IMR-90 (cell line): ENCODE results near the gene PRSS50. TPM values are rescaled to one million over a fixed set of nuclear protein-coding genes. Genes with fewer than 3 reads are reported as not detected.

Source experiments
- ATAC-seq: fragments of 200-7000 bp; cut with Tn5 transposase; 2 replicates; pipeline ENCODE4 v1.9.1; 2020; ENCODE audit warnings: low read depth, mild to moderate bottlenecking, moderate library complexity
- BruUV-seq: library from RNA; stranded (reverse); fragments of 400-500 nt; replicated peaks from 2 replicates; lab custom pipeline; 2021; lab: Mats Ljungman, UMichigan
- CTCF ChIA-PET: fragments of 300-600 bp; formaldehyde crosslinking; extraction: SDS; loops from one replicate; lab custom pipeline; 2021; ENCODE audit warnings: antibody characterized with exemption; lab: Yijun Ruan, JAX
- POLR2A ChIA-PET: fragments of 300-600 bp; sonication (Branson Sonifier 250); formaldehyde crosslinking; loops from one replicate; lab custom pipeline; 2022; ENCODE audit warnings: antibody characterized with exemption; ENCODE audit not compliant: unreplicated experiment; lab: Charles Lee
- DNase-seq: peaks from one replicate; pipeline ENCODE4 v3.0.0; 2013
- H2AFZ ChIP-seq: replicated peaks from 2 replicates; pipeline ENCODE3; 2013; ENCODE audit warnings: low read length, mild to moderate bottlenecking; ENCODE audit not compliant: poor library complexity
- H2AK5ac ChIP-seq: 2 replicates; pipeline ENCODE4 v1.6.1; 2013; ENCODE audit warnings: low read depth, low read length, inconsistent platforms
- H2AK9ac ChIP-seq: replicated peaks from 2 replicates; pipeline ENCODE3; 2013; ENCODE audit warnings: mild to moderate bottlenecking, low read depth, low read length, moderate library complexity; ENCODE audit not compliant: poor library complexity
- H2BK120ac ChIP-seq: 2 replicates; pipeline ENCODE4 v1.6.1; 2013; ENCODE audit warnings: low read depth, low read length, inconsistent platforms
- H2BK15ac ChIP-seq: 3 replicates; pipeline ENCODE4 v1.6.1; 2013; ENCODE audit warnings: low read depth, low read length, inconsistent platforms
- H2BK20ac ChIP-seq: 2 replicates; pipeline ENCODE4 v1.6.1; 2013; ENCODE audit warnings: low read depth, mild to moderate bottlenecking, inconsistent platforms, low read length, moderate library complexity
- H2BK5ac ChIP-seq: 2 replicates; pipeline ENCODE4 v1.6.1; 2013; ENCODE audit warnings: mild to moderate bottlenecking, low read depth, low read length, inconsistent platforms; ENCODE audit not compliant: poor library complexity, severe bottlenecking
- H3K14ac ChIP-seq: replicated peaks from 2 replicates; pipeline ENCODE4 v1.6.1; 2013; ENCODE audit warnings: low read depth, low read length, inconsistent platforms
- H3K18ac ChIP-seq: 2 replicates; pipeline ENCODE4 v1.6.1; 2013; ENCODE audit warnings: low read depth, low read length, control low read depth
- H3K23ac ChIP-seq: 2 replicates; pipeline ENCODE4 v1.6.1; 2013; ENCODE audit warnings: low read depth, low read length, inconsistent platforms
- H3K27ac ChIP-seq: 2 replicates; pipeline ENCODE4 v1.5.1; 2013; ENCODE audit warnings: mild to moderate bottlenecking, control low read depth, low read length; ENCODE audit not compliant: insufficient read depth
- H3K27me3 ChIP-seq: 2 replicates; pipeline ENCODE4 v1.6.1; 2013; ENCODE audit warnings: low read length; ENCODE audit not compliant: control insufficient read depth, insufficient read depth
- H3K36me3 ChIP-seq: 2 replicates; pipeline ENCODE4 v1.6.1; 2013; ENCODE audit warnings: low read length, mixed read lengths; ENCODE audit not compliant: control insufficient read depth, insufficient read depth
- H3K4ac ChIP-seq: 2 replicates; pipeline ENCODE4 v1.6.1; 2013; ENCODE audit warnings: low read depth, low read length, inconsistent platforms
- H3K4me1 ChIP-seq: 2 replicates; pipeline ENCODE4 v1.6.1; 2013; ENCODE audit warnings: low read length, mixed read lengths; ENCODE audit not compliant: control insufficient read depth, insufficient read depth
- H3K4me2 ChIP-seq: 2 replicates; pipeline ENCODE4 v1.6.1; 2013; ENCODE audit warnings: low read depth, mild to moderate bottlenecking, control low read depth, low read length, moderate library complexity
- H3K4me3 ChIP-seq: 2 replicates; pipeline ENCODE4 v1.5.1; 2013; ENCODE audit warnings: low read depth, mild to moderate bottlenecking, control low read depth, low read length, moderate library complexity; ENCODE audit not compliant: insufficient read depth
- H3K56ac ChIP-seq: 2 replicates; pipeline ENCODE4 v1.6.1; 2013; ENCODE audit warnings: low read length, inconsistent platforms; ENCODE audit not compliant: insufficient read depth; ENCODE audit errors: extremely low read depth
- H3K79me1 ChIP-seq, 2 experiments: 2 replicates each; pipeline ENCODE4 v1.6.1; 2013; ENCODE audit warnings: low read length in 2 of 2, inconsistent platforms in 1 of 2, low read depth in 1 of 2
- H3K9ac ChIP-seq: 2 replicates; pipeline ENCODE4 v1.6.1; 2013; ENCODE audit warnings: low read depth, low read length, control low read depth
- H3K9me1 ChIP-seq: 2 replicates; pipeline ENCODE4 v1.6.1; 2013; ENCODE audit warnings: low read length, inconsistent platforms; ENCODE audit not compliant: insufficient read depth
- H3K9me3 ChIP-seq: 2 replicates; pipeline ENCODE4 v1.6.1; 2013; ENCODE audit warnings: low read length; ENCODE audit not compliant: control insufficient read depth, insufficient read depth
- H4K20me1 ChIP-seq: 2 replicates; pipeline ENCODE4 v1.6.1; 2013; ENCODE audit warnings: low read length, inconsistent platforms; ENCODE audit not compliant: insufficient read depth
- H4K5ac ChIP-seq: 2 replicates; pipeline ENCODE4 v1.6.1; 2013; ENCODE audit warnings: mild to moderate bottlenecking, low read depth, low read length, control low read depth
- H4K8ac ChIP-seq, 2 experiments: 2 replicates each; pipeline ENCODE4 v1.6.1; 2013; ENCODE audit warnings: low read depth in 2 of 2, low read length in 2 of 2, control low read depth in 1 of 2, inconsistent platforms in 1 of 2
- H4K91ac ChIP-seq: 2 replicates; pipeline ENCODE4 v1.6.1; 2013; ENCODE audit warnings: low read depth, low read length, inconsistent platforms; ENCODE audit not compliant: insufficient read depth
- NFE2L2 ChIP-seq: fragments of 150-350 bp; IDR thresholded peaks from 2 replicates; pipeline ENCODE4 v1.6.1; 2016; ENCODE audit warnings: low read depth, mild to moderate bottlenecking, low read length
- RAD21 ChIP-seq: IDR thresholded peaks from 2 replicates; pipeline ENCODE4 v1.6.1; 2012; ENCODE audit warnings: low read length, improper control_type of control experiment
- RFX5 ChIP-seq: IDR thresholded peaks from 2 replicates; pipeline ENCODE4 v1.8.0; 2012; ENCODE audit warnings: low read depth, mild to moderate bottlenecking, low read length, moderate library complexity
- SMC3 ChIP-seq: fragments of 150-350 bp; IDR thresholded peaks from 2 replicates; pipeline ENCODE4 v1.6.1; 2016; ENCODE audit warnings: low read depth, mild to moderate bottlenecking, antibody characterized with exemption, low read length, moderate library complexity
- WGBS, 2 experiments: methylation state at CpG; one replicate each; pipeline versions ENCODE4 v1.1.5 to v1.1.7; 2013; ENCODE audit warnings: missing lambda C conversion rate in 2 of 2; ENCODE audit not compliant: insufficient read length in 1 of 2; ENCODE audit errors: extremely low coverage in 2 of 2; 5-methylcytosine and 5-hydroxymethylcytosine counted together
- dilution Hi-C: fragments of 300-500 bp; cut with HindIII; formaldehyde crosslinking; loops from one replicate; pipeline ENCODE4 v1.14.3; 2018; ENCODE audit warnings: low sequenced_read_pairs; ENCODE audit not compliant: unreplicated experiment
- in situ Hi-C: fragments of 300-500 bp; cut with MboI; formaldehyde crosslinking; loops from 3 replicates; pipeline ENCODE4 v1.14.3; 2019; ENCODE audit warnings: low sequenced_read_pairs, inconsistent platforms, mixed read lengths
- intact Hi-C: fragments of 100-400 bp; cut with micrococcal nuclease; formaldehyde crosslinking; loops from 2 replicates; pipeline ENCODE4 v1.10.0; 2022
- polyA plus RNA-seq, 3 experiments: library from polyadenylated mRNA; depleted of rRNA; stranded (reverse); fragments of >200 nt; gene quantifications; 2 replicates each; pipeline ENCODE4 v1.2.3, GENCODE V29; 2012; ENCODE audit warnings: low replicate concordance in 1 of 3
- total RNA-seq: library from RNA; depleted of rRNA; stranded (reverse); fragments of >200 nt; gene quantifications from 2 replicates; pipeline ENCODE4 v1.2.3, GENCODE V29; 2012

PRSS50 gene
- total and polyA plus RNA-seq, 2 of the 4 experiments (the other 2 are of a cell fraction), result not detected

DNA sequence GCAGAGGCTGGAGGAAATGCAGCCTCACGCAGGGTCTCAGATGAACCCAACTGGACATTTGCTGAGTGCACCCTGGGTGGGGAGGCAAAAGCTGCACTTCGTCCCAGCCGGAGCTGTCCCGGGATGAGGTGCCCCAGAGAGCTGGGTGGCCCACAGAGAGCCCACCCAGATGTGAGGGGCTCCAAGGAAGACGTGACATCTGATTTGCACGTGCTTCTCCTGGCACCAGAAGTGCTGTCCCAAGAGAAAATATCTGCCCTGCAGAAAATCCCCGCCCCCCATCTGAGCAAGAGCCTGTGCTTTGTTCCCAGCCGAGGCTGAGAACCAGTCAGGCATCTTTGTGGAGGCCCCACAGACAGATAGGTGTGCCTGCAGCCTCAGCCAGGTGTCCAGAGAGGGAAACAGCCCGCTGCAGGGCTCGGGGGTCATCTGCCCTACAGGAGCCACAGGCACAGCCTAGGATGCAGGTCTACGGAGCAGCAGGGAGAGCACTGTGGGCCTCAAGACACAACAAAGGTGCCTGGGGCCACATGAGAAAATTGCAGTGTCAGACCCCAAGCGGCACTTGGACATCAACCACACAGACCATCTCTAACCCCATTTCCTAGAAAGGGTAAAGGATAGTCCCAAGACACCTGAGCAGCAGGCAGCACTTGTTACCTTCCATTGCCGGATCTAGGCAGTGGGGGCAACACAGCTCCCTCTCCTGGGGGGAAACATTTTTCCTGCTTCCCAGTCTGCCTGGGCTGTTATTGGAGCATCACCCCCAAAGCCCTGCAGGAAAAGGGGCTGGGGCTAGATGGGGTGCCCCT, 10.7 kb downstream of the PRSS50 start:
- ChIA-PET POLR2A (no interaction called here), CTCF (interaction anchor here (1.9 kb wide), 1 partner anchor 188 kb away, joined by 6 read pairs; no protein-coding TSS in a partner anchor)
- H3K18ac ChIP-seq, result no peak overlapping the region
- peaks cover 3% of the 10 kb centered on the region; the same call in 1 of the 2 replicates for H3K4me1 ChIP-seq
- WGBS, 2 experiments, result 49% methylated on average over 8 of the region's 13 CpGs; no CpG with 5 or more reads in 1 of the 2 experiments
- dilution Hi-C loops (no loop called here), intact Hi-C loops (no loop called here), in situ Hi-C loops (loop anchor here (25.0 kb wide), 1 partner anchor 655 kb away; no protein-coding TSS in a partner anchor)
- no peak overlapping the region for H3K4me3 ChIP-seq
- no peaks in the 10 kb centered on the region for H3K36me3 ChIP-seq
- peaks cover 25% of the 10 kb centered on the region for H3K27me3 ChIP-seq
- H4K5ac ChIP-seq, result no peak overlapping the region
- H2AK9ac ChIP-seq, result no peak overlapping the region
- H3K27ac ChIP-seq, result no peak overlapping the region
- H3K9me1 ChIP-seq, result no peaks in the 10 kb centered on the region; the same call in 1 of the 2 replicates
- no peak overlapping the region for H2BK15ac ChIP-seq
- H3K9ac ChIP-seq, result no peak overlapping the region
- no peak overlapping the region for H3K56ac ChIP-seq
- H2BK20ac ChIP-seq, result no peak overlapping the region
- no peak overlapping the region for H4K8ac ChIP-seq
- H3K14ac ChIP-seq, result no peak overlapping the region
- H2BK5ac ChIP-seq, result no peak overlapping the region
- H3K79me1 ChIP-seq, result no peaks in the 10 kb centered on the region
- no peak overlapping the region for H3K23ac ChIP-seq
- TF ChIP-seq NFE2L2 (no peak), SMC3 (no peak), RFX5 (no peak), RAD21 (no peak)
- peak overlapping the region; percentile 43 for H2AFZ ChIP-seq
- DNase-seq (no peak), ATAC-seq (no peak)
- H2AK5ac ChIP-seq, result no peak overlapping the region
- H4K91ac ChIP-seq, result no peak overlapping the region
- H3K4ac ChIP-seq, result no peak overlapping the region
- BruUV-seq, result no TSS peak
- H2BK120ac ChIP-seq, result no peak overlapping the region
- H3K9me3 ChIP-seq, result no peaks in the 10 kb centered on the region
- H3K4me2 ChIP-seq, result no peak overlapping the region
- peaks cover 3% of the 10 kb centered on the region; the same call in 1 of the 2 replicates for H4K20me1 ChIP-seq
